Amygdala (tissue), 56 donors: ENCODE measurements around the gene FAM81B.
"Not testable (repeated sequence)": the region's sequence is repeated elsewhere in the genome, so short reads cannot be mapped to it uniquely, and the experiment has no call there.

ENCODE experiments used
- DNase-seq, 56 donors: peaks; one replicate each; lab custom pipeline; 2025; lab: John Stamatoyannopoulos, UW

FAM81B gene, protein sequence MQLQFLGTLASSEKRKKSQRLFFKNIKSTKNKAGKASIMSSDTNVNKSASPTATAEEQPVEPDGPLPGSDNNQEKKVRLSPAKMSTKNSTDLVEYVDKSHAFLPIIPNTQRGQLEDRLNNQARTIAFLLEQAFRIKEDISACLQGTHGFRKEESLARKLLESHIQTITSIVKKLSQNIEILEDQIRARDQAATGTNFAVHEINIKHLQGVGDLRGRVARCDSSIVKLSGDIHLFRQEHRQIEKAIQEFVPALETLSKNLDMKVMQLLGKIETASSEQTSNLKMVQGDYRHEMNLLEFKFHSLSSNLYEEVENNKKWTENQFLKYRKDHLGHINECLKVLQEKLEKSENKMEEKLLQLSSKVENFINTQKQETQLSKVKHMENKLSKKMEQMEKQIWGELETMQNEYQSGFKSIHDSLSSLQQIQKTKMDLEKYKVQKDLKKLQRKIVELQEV

DNA sequence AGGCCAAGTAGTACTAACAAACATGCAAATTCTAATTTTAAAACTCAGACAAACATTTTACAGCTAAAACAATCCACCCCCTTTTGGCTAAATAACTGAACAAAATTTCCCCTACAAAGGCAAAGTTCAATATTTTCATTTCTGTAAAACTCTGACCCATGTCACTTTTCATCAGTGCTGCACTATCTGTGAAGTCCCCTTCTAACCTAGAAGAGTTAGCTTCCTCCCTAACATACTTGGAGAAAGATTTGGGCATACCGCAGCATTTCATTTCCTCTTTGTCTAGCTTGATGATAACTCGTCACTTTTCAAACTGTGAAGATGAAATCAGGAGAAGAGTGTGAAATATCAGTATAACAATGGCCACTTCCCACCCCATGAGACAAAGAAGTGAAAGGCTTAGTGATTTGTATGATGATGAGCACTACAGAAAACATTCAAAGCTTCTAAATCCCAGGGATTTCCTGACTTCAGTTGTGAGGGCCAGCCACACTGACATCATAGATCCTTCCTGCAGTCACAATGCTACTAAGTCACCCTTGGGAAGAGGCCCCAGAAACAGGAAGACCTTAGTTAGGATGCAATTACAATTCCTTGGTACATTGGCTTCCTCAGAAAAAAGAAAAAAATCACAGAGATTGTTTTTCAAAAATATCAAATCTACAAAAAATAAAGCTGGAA, at the start of gene FAM81B:
TSS of gene FAM81B (plus strand) at position 555 of the 681 bp plus-strand sequence. CDS start at position 579, 24 bp downstream.
- no peak for DNase-seq

DNA sequence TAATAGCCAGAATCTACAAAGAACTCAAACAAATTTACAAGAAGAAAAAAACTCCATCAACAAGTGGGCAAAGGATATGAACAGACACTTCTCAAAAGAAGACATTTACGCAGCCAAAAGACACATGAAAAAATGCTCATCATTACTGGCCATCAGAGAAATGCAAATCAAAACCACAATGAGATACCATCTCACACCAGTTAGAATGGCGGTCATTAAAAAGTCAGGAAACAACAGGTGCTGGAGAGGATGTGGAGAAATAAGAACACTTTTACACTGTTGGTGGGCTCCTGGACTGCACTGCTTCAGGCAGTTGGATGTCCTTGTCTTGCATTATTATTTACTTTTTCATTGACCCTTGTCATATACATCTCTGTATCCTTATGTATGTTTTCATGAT, 49.7 kb upstream of the FAM81B start:
- DNase-seq = not testable (repeated sequence)

DNA sequence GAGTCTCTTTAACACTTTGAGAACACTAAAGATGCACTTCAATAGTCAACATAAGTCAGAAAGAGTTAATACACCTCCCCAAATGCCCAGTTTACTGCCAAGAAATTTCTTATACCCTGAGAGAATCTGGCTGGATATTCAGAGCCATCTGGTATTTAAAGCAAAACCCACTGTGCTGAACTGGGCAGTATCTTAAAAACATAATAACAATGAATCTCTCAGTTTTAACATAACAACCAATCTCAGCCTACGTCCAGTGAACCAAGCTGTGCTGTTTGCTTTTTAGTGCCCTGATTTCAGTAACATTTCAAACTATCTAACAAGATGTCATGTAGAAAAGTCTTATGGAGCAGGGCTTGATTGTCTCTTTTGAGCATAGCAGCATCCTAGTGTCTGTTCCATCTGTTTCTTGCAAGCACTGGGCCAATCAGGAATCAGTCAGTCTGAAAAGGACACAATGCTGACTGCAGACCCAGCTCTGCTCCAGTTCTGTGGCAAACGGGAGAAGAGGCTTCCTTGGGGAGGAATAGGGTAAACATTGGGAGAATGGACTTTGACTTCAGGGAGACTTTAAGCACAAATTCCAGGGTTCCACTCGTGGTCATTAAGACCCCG, 43.6 kb upstream of the FAM81B start:
- DNase-seq = peak in 1 of 56 donors; percentile 1

DNA sequence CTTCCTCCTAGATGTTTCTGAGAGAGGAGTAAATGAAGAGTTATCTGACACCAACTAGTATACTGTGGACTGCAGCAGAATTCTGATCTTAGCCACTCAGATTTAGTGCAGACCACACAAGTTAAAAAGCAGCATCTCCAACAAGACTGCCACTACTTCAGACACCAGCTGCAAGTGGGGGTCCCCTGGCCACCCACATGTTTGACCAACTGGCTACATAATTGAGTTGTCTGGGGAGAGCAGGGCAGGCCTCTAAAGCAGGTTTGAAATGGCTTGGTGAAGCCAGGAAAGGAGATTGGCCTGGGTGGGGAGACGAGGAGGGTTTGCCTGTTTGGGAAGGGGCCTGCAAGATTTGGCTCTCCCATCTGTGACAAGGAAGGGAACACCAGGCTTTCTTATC, 40.5 kb upstream of the FAM81B start:
- no peak for DNase-seq

DNA sequence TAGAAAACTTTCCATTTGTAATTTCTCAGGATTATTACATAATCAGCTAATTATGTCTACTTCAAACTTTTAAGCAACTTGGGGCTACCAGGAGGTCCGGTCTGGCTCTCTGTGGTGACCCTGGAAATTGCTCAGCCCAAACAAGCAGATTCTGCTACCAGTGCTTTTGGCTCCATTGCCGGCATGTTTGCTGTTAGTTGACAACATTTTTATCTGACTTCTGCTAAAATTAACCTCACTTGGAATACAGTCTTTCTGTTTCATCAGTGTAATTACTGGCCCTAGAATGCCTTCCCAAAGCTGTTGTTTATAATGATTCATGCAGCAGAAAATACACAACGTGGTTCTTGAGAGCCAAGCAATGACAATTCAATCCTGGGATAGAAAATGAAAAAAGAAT, 38.5 kb upstream of the FAM81B start:
- DNase-seq = peak in 3 of 56 donors; percentile 5 to 9 (median 5)

DNA sequence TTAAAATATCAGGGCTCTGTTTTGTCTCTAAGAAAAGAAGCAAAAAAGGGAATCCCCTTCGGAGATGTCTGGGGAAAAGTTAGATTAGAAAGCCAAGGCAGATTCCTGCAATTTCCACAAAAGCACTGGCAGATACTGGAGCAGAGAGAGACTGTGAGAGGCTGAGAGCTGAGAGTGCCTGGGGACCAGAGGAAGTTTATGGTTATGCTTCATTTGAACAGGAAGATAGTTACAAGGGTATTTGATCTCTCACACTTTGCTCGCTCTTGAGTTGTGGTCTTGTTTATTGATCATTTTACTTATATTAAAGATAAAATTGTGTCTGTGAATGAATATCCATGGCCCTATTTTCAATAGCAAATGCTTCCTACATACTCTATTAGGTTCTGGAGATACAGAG, 32.8 kb upstream of the FAM81B start:
- no peak for DNase-seq

DNA sequence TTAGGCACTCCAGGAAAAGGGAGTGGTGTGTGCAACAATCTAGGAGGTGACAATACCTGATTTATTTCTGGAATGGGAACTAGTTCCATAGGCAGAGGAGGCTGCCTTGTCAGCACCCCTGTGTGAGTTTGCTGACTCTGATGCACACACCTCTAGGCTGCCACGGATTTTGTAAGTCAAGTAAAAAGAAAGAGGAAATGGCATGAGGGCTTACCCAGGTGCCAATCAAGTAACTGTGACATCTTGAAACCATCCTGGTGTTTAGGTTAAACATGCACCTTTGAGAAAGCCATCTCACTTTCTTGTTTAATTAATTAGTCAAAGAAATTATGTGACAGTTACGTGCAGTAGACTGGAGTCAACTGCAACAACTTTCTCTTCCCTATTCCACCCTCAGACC, 32.3 kb upstream of the FAM81B start:
- DNase-seq = no peak

DNA sequence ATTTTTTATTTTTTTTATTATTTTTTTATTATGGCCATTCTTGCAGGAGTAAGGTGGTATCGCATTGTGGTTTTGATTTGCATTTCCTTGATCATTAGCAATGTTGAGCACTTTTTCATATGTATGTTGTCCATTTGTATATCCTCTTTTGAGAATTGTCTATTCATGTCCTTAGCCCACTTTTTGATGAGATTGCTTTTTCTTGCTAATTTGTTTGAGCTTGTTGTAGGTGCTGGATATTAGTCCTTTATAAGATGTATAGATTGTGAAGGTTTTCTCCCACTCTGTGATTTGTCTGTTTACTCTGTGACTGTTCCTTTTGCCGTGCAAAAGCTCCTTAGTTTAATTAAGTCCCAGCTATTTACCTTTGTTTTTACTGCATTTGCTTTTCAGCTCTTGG, 30.5 kb upstream of the FAM81B start:
- not testable (repeated sequence) for DNase-seq

DNA sequence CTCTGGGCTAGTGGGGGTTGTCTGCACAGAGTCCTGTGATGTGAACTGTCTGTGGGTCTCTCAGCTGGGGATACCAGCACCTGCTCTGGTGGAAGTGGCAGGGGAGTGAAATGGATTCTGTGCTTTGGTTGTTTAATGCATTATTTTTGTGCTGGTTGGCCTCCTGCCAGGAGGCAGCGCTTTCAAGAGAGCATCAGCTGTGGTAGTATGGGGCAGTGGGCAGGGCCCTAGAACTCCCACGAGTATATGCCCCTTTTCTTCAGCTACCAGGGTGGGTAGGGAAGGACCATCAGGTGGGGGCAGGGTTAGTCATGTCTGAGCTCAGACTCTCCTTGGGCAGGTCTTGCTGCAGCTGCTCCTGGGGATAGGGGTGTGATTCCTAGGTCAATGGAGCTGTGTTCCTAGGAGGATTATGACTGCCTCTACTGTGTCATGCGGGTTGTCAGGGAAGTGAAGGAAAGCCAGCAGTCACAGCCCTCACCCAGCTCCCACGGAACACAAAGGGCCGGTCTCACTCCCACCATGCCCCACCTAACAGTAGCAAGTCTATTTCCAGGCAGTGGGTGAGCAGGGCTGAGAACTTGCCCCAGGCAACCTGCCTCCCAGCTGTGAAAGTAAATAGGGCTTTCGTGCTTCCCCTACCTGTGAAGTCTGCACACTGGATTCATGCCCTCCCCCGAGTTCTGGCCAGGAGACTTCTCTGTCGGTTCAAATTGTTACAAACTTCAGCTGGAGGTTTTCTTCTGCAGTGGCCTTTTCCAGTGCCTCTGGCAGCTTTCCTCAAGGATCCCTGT, 25.7 kb upstream of the FAM81B start:
- DNase-seq = no peak

DNA sequence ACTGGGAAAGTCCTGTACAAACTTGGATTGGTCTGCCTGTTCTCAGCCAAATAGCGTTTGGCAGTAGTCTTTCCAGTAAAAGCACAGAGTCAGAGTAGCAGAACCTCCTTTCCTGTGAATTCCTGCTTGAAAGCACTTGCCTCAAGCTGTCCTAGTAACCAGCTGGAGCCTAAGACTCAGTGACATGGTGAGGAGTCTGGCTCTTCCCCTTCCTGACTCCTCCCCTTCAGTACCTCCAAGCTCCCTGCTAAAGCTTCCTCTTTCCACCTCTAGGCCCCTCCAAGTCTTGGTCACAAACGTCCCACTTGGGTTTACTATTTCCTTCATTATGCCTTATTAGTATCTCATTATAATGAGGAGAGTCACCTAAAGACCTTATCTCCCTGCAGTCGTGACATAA, 21.4 kb upstream of the FAM81B start:
- no peak for DNase-seq

DNA sequence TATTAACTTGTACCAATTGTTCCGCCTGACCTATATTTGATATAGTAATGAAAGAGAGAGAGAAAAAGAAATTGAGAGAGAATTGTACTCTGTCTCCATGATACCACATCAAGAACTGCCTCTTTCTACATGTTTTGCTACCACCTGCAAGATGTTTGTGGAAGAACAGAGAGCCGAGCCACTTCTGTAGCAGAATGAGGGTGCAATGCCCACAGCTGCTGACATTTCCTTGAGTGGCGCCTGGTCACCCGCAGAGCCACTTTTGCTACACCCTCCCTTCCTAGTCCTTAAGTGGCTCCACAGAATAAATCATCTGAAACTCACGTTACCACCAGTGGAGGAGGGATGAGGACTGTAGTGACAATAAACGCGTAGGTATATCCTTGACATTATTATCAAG, 17.1 kb upstream of the FAM81B start:
- no peak for DNase-seq

DNA sequence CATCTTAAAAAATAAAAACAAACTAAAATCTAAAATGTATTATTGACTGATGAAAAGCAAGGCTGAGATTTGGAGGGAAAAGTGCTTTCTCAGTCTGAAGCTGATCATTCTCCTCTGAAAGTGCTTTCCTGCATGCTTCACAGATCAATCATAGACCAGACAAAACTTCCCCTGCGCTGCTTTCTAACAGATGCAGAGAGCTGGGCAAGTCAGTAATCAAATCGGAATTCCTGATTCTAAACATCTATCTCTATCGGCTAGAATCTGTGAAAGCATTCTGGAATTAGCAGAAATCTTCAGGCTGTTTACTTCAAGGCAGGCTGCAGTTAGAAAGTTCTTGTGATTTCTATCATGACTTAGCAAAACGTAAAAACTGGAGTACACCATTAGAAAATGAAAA, 15.6 kb upstream of the FAM81B start:
- DNase-seq = no peak

DNA sequence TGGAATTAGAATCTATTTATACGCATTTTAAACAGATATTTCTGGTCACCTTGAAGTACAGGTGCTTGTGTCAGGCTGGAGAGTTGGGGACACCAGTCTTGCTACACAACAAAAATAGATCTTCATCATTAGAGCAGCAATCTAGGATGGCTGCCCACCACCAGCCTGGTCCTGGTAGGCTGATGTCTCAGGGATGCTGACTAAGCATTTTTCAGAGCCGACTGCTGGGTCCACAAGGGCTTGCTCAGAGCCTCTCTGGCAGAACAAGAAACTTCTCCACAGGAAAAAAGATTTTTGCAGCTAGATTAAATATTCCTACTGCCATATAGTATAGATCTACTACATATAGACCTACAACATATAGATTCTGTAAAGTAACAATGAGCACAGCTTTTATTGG, 12.0 kb upstream of the FAM81B start:
- DNase-seq = no peak

DNA sequence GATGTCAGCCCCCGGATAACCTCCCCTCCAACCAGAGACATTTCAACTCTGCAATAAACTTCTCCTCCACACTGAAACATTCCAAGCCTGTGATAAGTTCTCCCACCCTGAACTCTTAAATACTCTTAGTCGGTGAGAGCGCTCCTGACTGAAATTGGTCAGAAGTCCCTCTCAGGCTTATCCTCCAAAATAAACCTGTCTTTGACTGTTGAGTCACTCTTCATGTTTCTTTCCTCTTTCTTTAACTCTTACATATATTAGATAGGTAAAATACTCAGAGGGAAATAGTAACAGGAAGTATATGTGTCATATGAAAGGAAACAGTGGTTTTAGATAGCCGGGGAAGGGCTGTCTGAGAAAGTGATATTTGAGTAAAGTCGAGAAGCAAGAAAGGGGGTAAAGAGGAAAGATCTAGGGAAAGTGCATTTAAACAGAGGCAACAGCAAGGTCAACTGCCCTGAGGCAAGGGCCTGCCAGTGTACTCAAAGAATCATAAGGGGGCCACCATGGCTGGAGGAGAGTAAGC, 11.0 kb upstream of the FAM81B start:
- no peak for DNase-seq

DNA sequence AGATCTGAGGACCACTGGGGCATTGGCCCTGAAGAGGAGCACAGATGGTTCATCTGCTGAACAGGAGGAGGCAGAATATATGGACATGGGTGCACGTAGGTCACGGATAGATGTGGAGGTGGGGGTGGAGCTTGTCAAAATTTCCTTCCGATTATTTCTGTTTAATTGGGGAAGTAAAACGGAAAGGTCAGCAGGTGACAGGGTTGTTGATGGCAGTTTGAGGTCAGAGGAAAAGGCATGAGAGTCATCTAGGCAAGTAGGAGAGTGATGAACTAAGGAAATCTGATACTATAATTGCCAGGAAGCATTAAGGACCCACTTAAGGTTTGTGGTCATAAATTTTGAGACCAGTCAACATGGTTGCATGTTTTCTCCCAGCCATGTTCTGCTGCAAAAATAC, 8.4 kb upstream of the FAM81B start:
- DNase-seq = no peak

DNA sequence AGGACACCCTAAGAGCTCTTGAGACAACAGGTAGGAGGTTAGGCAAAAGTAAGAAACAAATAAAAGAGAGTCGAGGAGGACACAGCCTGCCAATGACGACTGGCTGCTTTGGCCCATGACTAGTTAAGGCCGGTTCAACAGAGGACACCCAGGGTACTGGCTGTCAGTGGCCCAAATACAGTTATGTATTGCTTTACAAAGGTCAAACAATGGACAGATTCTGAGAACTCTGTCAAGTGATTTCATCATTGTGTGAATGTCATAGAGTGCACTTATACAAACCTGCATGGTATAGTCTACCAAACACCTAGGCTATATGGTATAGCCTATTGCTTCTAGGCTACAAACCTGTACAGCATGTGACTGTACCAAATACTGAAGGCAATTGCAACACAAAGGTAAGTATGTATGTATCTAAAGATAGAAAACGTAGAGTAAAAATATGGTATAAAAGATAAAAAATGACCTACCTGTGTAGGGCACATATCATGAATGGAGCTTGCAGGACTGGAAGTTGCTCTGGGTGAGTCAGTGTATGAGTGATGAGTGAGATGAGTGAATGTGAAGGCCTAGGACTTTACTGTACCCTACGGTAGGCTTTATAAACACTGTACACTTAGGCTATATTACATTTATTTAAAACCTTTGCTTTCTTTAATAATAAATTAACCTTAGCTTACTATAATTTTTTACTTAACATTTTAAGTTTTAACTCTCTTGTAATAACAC, 6.5 kb upstream of the FAM81B start:
- DNase-seq = no peak

DNA sequence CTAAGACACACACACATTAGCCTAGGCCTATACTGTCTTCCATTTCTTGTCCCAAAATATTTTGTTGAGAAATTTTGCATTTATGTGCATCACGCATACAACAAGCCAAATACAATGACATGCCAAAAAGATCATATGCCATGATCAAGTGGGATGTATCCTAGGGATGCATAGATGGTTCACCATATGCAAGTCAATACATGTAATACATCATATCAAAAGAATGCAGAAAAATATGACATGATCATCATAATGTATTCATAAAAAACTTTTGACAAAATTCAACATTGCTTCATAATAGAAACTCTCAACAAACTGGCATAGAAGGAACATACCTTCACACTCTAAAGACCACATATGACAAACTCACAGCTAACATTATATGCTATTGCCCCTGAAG, 5.8 kb upstream of the FAM81B start:
- no peak for DNase-seq

DNA sequence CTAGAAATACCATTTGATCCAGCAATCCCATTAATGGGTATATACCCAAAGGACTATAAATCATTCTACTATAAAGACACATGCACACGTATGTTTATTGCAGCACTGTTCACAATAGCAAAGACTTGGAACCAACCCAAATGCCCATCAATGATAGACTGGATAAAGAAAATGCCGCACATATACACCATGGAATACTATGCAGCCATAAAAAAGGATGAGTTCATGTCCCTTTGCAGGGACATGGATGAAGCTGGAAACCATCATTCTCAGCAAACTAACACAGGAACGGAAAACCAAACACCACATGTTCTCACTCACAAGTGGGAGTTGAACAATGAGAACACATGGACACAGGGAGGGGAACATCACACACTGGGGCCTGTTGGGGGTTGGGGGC, 799 bp downstream of the FAM81B start:
- not testable (repeated sequence) for DNase-seq

DNA sequence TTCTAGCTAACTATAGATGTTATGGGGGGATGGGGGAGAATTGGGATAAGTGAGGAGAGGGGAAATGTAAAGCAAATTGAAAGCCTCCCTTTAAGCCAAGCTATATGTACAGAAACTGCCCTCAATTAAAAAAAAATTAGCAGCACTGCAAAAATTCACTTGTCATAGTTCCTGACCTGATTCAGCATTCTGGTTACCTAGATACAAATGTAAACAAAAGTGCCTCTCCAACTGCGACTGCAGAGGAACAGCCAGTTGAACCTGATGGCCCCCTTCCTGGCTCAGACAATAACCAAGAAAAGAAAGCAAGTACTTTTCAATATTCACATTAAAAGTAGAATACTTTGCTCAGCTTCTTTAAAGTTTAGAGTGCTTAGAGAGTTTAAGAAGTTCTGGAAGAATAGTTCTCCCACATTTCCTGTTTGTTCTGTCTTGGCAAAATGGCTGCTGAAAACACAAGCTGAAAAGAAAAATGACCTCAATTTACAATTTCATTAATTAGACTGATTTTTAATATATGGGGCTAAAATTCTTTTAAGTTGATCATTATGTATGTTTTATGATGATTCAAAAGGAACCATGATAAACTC, 1.5 kb downstream of the FAM81B start:
- DNase-seq = no peak
